HepG2 (cell line): ENCODE data around the gene PHLPP2. TPM values are rescaled to one million over a fixed set of nuclear protein-coding genes. Genes with fewer than 3 reads are reported as not detected.
A peak's percentile ranks its signal among the peaks of the same experiment; 100 is the strongest.

Source experiments
- CENPX ChIP-seq: sonication (generic); formaldehyde crosslinking; IDR thresholded peaks from 2 replicates; pipeline ENCODE4 v1.9.0; 2021; ENCODE audit warnings: mild to moderate bottlenecking, missing genetic modification reagents, moderate library complexity
- GLI4 ChIP-seq: sonication (generic); formaldehyde crosslinking; IDR thresholded peaks from 2 replicates; pipeline ENCODE4 v1.5.1; 2020; ENCODE audit warnings: missing genetic modification reagents, mild to moderate bottlenecking, moderate library complexity, borderline replicate concordance
- KLF16 ChIP-seq, 2 experiments: sonication (generic) in 1 of 2; formaldehyde crosslinking in 1 of 2; IDR thresholded peaks; 2 replicates each; pipeline versions ENCODE4 v1.6.1 to v1.8.0; 2016 to 2023; ENCODE audit warnings: missing genetic modification reagents in 2 of 2, missing compliant biosample characterization in 1 of 2
- LRRFIP1 ChIP-seq: sonication (generic); formaldehyde crosslinking; conservative IDR thresholded peaks from 2 replicates; pipeline ENCODE4 v1.4.0; 2020; ENCODE audit warnings: missing genetic modification reagents
- ZFP36 ChIP-seq: fragments of 150-350 bp; IDR thresholded peaks from 2 replicates; pipeline ENCODE4 v1.6.1; 2018; ENCODE audit warnings: borderline replicate concordance, low read length, low read depth; ENCODE audit not compliant: partially characterized antibody
- ZNF33B ChIP-seq: sonication (generic); formaldehyde crosslinking; IDR thresholded peaks from 2 replicates; pipeline ENCODE4 v1.5.1; 2020; ENCODE audit warnings: mild to moderate bottlenecking, missing genetic modification reagents
- ZNF557 ChIP-seq: sonication (generic); formaldehyde crosslinking; IDR thresholded peaks from 2 replicates; pipeline ENCODE4 v1.4.0; 2020; ENCODE audit warnings: missing genetic modification reagents
- ZNF605 ChIP-seq: sonication (generic); formaldehyde crosslinking; IDR thresholded peaks from 2 replicates; pipeline ENCODE4 v1.8.0; 2022; ENCODE audit warnings: mild to moderate bottlenecking, missing genetic modification reagents
- polyA plus RNA-seq, 8 experiments: library from polyadenylated mRNA; depleted of rRNA in 3 of 8; stranded (reverse) in 7 of 8; unstranded in 1 of 8; fragments of >200 nt; fragmentation: Illumina TruSeq in 4 of 8; extraction: Trizol in 4 of 8; gene quantifications; 2 replicates each; pipeline versions ENCODE4 v1.2.1 to v1.2.3, GENCODE V29; 2011 to 2016; ENCODE audit warnings: low read depth in 4 of 8, missing spikeins in 1 of 8, mixed read lengths in 1 of 8; ENCODE audit not compliant: insufficient read depth in 1 of 8
- total RNA-seq, 5 experiments: library from RNA; depleted of rRNA; stranded (reverse); fragments of >200 nt; fragmentation: Illumina TruSeq; extraction: Trizol; gene quantifications; 2 replicates each; pipeline ENCODE4 v1.2.3, GENCODE V29; 2016; ENCODE audit warnings: low read depth in 1 of 5
- TF ChIP-seq, protein P1 (sequence below), 2 experiments: sonication (generic) in 1 of 2; formaldehyde crosslinking in 1 of 2; IDR thresholded peaks; 2 replicates each; pipeline versions ENCODE4 v1.4.0 to v1.6.1; 2016 to 2020; ENCODE audit warnings: borderline replicate concordance in 1 of 2, low read depth in 1 of 2, mild to moderate bottlenecking in 1 of 2, missing genetic modification reagents in 1 of 2
- TF ChIP-seq, protein P2 (sequence below): sonication (generic); formaldehyde crosslinking; IDR thresholded peaks from 2 replicates; pipeline ENCODE4 v1.4.0; 2020; ENCODE audit warnings: missing genetic modification reagents
- TF ChIP-seq, protein P3 (sequence below): sonication (generic); formaldehyde crosslinking; IDR thresholded peaks from 2 replicates; pipeline ENCODE4 v1.4.0; 2020; ENCODE audit warnings: low read depth, mild to moderate bottlenecking, missing genetic modification reagents
- TF ChIP-seq, protein P4 (sequence below): sonication (generic); formaldehyde crosslinking; IDR thresholded peaks from 2 replicates; pipeline ENCODE4 v1.5.1; 2020; ENCODE audit warnings: missing genetic modification reagents, mild to moderate bottlenecking, borderline replicate concordance

PHLPP2 gene
- total and polyA plus RNA-seq, 2 of the 13 experiments (the other 11 are each of a cell fraction or from before 2014, with no cell fraction given): 8.9 TPM

- no peak for TF ChIP-seq GLI4 (CRISPR knock-in tag)
- TF ChIP-seq CENPX (CRISPR knock-in tag): no peak
- TF ChIP-seq, protein P1, sequence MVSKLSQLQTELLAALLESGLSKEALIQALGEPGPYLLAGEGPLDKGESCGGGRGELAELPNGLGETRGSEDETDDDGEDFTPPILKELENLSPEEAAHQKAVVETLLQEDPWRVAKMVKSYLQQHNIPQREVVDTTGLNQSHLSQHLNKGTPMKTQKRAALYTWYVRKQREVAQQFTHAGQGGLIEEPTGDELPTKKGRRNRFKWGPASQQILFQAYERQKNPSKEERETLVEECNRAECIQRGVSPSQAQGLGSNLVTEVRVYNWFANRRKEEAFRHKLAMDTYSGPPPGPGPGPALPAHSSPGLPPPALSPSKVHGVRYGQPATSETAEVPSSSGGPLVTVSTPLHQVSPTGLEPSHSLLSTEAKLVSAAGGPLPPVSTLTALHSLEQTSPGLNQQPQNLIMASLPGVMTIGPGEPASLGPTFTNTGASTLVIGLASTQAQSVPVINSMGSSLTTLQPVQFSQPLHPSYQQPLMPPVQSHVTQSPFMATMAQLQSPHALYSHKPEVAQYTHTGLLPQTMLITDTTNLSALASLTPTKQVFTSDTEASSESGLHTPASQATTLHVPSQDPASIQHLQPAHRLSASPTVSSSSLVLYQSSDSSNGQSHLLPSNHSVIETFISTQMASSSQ (IDR thresholded peaks at IDR 0.05; ENCODE audit: low read depth): 0 out of 2 replicates have a peak, but pooled peaks have one; percentile 22
- TF ChIP-seq, protein P1 (CRISPR knock-in tag; IDR thresholded peaks at IDR 0.05; ENCODE audit: borderline replicate concordance): no peak
- TF ChIP-seq, protein P2, sequence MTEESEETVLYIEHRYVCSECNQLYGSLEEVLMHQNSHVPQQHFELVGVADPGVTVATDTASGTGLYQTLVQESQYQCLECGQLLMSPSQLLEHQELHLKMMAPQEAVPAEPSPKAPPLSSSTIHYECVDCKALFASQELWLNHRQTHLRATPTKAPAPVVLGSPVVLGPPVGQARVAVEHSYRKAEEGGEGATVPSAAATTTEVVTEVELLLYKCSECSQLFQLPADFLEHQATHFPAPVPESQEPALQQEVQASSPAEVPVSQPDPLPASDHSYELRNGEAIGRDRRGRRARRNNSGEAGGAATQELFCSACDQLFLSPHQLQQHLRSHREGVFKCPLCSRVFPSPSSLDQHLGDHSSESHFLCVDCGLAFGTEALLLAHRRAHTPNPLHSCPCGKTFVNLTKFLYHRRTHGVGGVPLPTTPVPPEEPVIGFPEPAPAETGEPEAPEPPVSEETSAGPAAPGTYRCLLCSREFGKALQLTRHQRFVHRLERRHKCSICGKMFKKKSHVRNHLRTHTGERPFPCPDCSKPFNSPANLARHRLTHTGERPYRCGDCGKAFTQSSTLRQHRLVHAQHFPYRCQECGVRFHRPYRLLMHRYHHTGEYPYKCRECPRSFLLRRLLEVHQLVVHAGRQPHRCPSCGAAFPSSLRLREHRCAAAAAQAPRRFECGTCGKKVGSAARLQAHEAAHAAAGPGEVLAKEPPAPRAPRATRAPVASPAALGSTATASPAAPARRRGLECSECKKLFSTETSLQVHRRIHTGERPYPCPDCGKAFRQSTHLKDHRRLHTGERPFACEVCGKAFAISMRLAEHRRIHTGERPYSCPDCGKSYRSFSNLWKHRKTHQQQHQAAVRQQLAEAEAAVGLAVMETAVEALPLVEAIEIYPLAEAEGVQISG (CRISPR knock-in tag): peak; percentile 84
- TF ChIP-seq ZNF605 (CRISPR knock-in tag): peak; percentile 76; the same call in 1 of the 2 replicates
- TF ChIP-seq ZNF33B: no peak
- peak; percentile 31 for TF ChIP-seq ZFP36
- 0 out of 2 replicates have a peak, but pooled peaks have one; percentile 63 for TF ChIP-seq ZNF557 (CRISPR knock-in tag)
- TF ChIP-seq, protein P3, sequence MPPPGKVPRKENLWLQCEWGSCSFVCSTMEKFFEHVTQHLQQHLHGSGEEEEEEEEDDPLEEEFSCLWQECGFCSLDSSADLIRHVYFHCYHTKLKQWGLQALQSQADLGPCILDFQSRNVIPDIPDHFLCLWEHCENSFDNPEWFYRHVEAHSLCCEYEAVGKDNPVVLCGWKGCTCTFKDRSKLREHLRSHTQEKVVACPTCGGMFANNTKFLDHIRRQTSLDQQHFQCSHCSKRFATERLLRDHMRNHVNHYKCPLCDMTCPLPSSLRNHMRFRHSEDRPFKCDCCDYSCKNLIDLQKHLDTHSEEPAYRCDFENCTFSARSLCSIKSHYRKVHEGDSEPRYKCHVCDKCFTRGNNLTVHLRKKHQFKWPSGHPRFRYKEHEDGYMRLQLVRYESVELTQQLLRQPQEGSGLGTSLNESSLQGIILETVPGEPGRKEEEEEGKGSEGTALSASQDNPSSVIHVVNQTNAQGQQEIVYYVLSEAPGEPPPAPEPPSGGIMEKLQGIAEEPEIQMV (CRISPR knock-in tag): 0 out of 2 replicates have a peak, but pooled peaks have one; percentile 44
- no peak for TF ChIP-seq LRRFIP1 (CRISPR knock-in tag)
- peak in 1 of 2 experiments; percentile 23; a peak in 1 of 4 replicates for TF ChIP-seq KLF16 (CRISPR knock-in tag; IDR thresholded peaks at IDR 0.05)
- TF ChIP-seq, protein P4, sequence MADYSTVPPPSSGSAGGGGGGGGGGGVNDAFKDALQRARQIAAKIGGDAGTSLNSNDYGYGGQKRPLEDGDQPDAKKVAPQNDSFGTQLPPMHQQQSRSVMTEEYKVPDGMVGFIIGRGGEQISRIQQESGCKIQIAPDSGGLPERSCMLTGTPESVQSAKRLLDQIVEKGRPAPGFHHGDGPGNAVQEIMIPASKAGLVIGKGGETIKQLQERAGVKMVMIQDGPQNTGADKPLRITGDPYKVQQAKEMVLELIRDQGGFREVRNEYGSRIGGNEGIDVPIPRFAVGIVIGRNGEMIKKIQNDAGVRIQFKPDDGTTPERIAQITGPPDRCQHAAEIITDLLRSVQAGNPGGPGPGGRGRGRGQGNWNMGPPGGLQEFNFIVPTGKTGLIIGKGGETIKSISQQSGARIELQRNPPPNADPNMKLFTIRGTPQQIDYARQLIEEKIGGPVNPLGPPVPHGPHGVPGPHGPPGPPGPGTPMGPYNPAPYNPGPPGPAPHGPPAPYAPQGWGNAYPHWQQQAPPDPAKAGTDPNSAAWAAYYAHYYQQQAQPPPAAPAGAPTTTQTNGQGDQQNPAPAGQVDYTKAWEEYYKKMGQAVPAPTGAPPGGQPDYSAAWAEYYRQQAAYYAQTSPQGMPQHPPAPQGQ (CRISPR knock-in tag): no peak
Measured at GRCh38 chr16:71610936-71611871, 113.3 kb downstream of the PHLPP2 start (continued).
